ENCODE results near the gene VDR.

VDR gene

DNA sequence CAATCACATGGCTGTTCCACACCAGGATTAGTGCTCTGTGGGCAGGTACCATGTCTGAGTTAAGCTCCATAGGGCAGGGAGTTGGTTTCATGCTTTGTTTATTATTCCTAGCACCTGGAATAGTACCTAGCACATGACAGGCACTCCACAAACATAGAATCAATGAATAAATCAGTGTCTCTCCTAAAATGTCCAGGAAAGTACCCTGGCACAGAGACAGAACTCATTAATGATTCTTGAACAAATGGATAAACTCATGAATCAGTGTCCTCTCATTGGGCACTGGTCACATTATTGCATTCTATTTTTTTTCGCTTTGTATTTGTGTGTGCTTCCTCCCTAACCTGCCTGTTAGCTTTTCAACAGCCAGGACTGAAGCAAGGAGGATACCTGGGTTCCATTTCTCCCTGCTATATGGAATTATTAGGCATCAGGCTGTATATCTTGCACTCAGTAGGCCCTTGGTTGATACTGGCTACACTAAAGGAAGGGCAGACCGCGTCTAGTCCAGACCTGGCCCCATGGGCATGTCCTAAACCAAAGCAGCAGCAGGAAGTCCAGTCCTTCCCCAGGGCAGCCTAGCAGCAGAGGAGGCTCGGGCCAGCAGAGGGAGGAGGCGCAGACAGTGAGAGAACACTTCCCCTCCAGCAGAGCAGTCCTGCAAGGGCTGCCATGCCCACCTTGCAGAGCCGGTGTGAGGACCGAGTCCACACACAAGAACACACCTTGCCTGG, 103.5 kb downstream of the VDR start:
- H3K4me1 ChIP-seq = peaks cover 73 to 80% (median 77%) of the 10 kb centered on the region in 10 experiments
- peak overlapping the region in 7 of 11 experiments; percentile 62 to 80 (median 74); a peak in 11 of 22 replicates for H3K27ac ChIP-seq
- peak overlapping the region; percentile 90 to 100 (median 99) for H3K4me2 ChIP-seq

DNA sequence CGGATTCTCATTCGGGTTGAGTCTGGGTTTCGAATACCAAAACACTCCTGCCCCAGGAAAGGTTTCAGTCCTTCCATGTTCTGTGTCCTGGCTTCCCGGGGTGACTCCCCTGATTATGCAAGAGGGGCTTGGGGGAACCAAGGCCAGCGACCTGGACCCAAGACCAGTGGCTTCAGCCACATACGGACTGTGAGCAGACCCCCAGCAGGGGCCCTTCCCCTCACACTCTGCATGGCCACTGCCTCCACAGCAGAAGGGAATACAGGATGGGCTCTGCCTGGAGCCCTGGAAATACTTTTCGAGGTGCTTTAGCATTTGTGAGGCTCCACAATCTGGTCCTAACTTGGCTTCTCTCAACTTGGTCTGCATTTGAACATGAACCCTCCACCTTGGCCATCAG, 104.2 kb downstream of the VDR start:
- TF ChIP-seq Cebpa-rat (IDR thresholded peaks at IDR 0.05) = no peak
- H3K36me3 ChIP-seq = peaks cover 37 to 93% (median 71%) of the 10 kb centered on the region in 11 experiments
- H3K4me1 ChIP-seq = peaks cover 66 to 73% (median 70%) of the 10 kb centered on the region in 10 experiments
- H3K9ac ChIP-seq = peak overlapping the region in 5 of 11 experiments; percentile 16 to 52 (median 28); a peak in 5 of 22 replicates
- H3K27me3 ChIP-seq = no peaks in the 10 kb centered on the region
- no peaks in the 10 kb centered on the region for H3K9me3 ChIP-seq (replicated peaks in 1 of 11)
- no peak overlapping the region for H3K4me3 ChIP-seq
- H4K20me1 ChIP-seq = peaks cover 12 to 100% (median 85%) of the 10 kb centered on the region in 11 experiments; a peak in 20 of 22 replicates
- H3K4me2 ChIP-seq = peak overlapping the region; percentile 90 to 100 (median 99)
- peak overlapping the region in 3 of 11 experiments; percentile 1 to 80 (median 5); a peak in 3 of 22 replicates for H3K27ac ChIP-seq

More for the DNA sequence above, 103.5 kb downstream of the VDR start:
- TF ChIP-seq Cebpa-rat (IDR thresholded peaks at IDR 0.05) = no peak
- H3K9ac ChIP-seq = peak overlapping the region in 7 of 11 experiments; percentile 12 to 74 (median 72); a peak in 10 of 22 replicates
- H3K4me3 ChIP-seq = peak overlapping the region in 1 of 10 experiments; percentile 41; a peak in 1 of 20 replicates
- H3K36me3 ChIP-seq = peaks cover 30 to 92% (median 66%) of the 10 kb centered on the region in 11 experiments
- no peaks in the 10 kb centered on the region for H3K9me3 ChIP-seq (replicated peaks in 1 of 11)
- H4K20me1 ChIP-seq = peaks cover 12 to 100% (median 91%) of the 10 kb centered on the region in 11 experiments; a peak in 20 of 22 replicates
- no peaks in the 10 kb centered on the region for H3K27me3 ChIP-seq

GRCh38 chr12:47799357-47799955, 105.3 kb downstream of the VDR start:
- peak overlapping the region in 3 of 11 experiments; percentile 5 to 80 (median 33); a peak in 4 of 22 replicates for H3K27ac ChIP-seq
- no peak for TF ChIP-seq Cebpa-rat (IDR thresholded peaks at IDR 0.05)
- H3K27me3 ChIP-seq = no peaks in the 10 kb centered on the region
- H3K4me1 ChIP-seq = peaks cover 54 to 62% (median 58%) of the 10 kb centered on the region in 10 experiments
- peaks cover 12 to 100% (median 78%) of the 10 kb centered on the region in 11 experiments; a peak in 20 of 22 replicates for H4K20me1 ChIP-seq
- H3K4me2 ChIP-seq = peak overlapping the region; percentile 90 to 100 (median 99)
- H3K4me3 ChIP-seq = no peak overlapping the region
- H3K9ac ChIP-seq = peak overlapping the region in 9 of 11 experiments; percentile 8 to 52 (median 24); a peak in 10 of 22 replicates
- H3K36me3 ChIP-seq = peaks cover 48 to 93% (median 72%) of the 10 kb centered on the region in 11 experiments
- no peaks in the 10 kb centered on the region for H3K9me3 ChIP-seq (replicated peaks in 1 of 11)

DNA sequence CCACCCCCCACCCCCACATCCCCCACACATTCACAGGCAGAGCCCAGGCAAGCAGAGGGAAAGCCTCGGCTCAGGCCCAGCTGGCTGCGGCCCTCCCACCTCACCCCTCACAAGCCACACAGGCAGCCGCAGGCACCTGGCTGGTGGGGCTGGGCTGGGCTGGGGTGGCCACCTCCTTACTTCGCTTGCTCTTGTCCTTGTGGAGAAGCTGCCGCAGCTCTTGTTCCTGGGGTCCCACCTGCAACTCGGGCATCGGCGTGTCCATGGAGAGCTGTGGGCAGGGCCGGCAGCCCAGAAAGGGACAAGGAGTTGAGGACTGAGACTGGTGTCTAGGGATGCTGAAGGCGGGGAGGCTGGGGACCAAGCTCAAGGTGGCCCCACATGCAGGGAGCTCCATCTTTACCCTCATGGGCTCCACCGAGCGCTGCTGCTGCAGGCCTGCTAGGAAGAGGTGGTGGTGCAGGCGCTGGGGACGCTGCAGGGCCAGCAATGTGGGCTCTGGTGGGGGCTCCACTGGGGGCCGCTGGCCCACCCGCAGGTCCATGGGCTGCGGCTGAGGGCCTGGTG, 106.3 kb downstream of the VDR start:
- Histone ChIP-seq H3K9me3 (replicated peaks in 1 of 11) (no peaks in the 10 kb centered on the region), H3K27me3 (no peaks in the 10 kb centered on the region), H3K4me1 (peaks cover 45 to 52% (median 48%) of the 10 kb centered on the region in 10 experiments), H3K4me3 (no peak overlapping the region), H3K4me2 (no peak overlapping the region), H3K9ac (peak overlapping the region in 2 of 11 experiments; percentile 27 to 50; a peak in 1 of 22 replicates), H4K20me1 (peaks cover 12 to 100% (median 70%) of the 10 kb centered on the region in 11 experiments; a peak in 20 of 22 replicates), H3K36me3 (peaks cover 57 to 93% (median 74%) of the 10 kb centered on the region in 11 experiments), H3K27ac (no peak overlapping the region)
- no peak for TF ChIP-seq Cebpa-rat (IDR thresholded peaks at IDR 0.05)

DNA sequence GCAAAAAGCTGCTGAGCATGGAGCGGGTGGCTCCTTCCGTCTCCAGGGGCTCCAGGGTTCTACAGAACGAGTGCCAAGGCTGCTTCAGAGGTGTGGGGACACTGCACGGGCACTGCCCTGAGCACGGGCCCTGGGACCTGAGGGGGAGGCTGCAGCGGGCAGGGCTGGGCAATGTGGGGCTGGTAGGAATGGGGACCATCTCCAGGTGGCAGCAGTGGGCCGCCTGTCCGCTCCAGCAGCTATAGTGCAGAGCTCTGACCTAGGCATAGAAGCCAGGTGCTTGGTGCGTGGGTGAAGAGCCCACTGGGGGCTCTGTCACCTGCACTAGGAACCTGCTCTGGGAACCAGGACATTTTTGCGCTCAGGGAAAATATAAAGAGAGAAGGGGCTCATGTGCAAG, 107.4 kb downstream of the VDR start:
- Histone ChIP-seq H3K4me1 (peaks cover 34 to 42% (median 38%) of the 10 kb centered on the region in 10 experiments), H3K27me3 (no peaks in the 10 kb centered on the region), H3K36me3 (peaks cover 68 to 95% (median 82%) of the 10 kb centered on the region in 11 experiments), H4K20me1 (peaks cover 12 to 100% (median 59%) of the 10 kb centered on the region in 11 experiments; a peak in 20 of 22 replicates), H3K27ac (no peak overlapping the region), H3K9ac (no peak overlapping the region), H3K4me3 (no peak overlapping the region), H3K4me2 (no peak overlapping the region), H3K9me3 (replicated peaks in 1 of 11) (no peaks in the 10 kb centered on the region)
- no peak for TF ChIP-seq Cebpa-rat (IDR thresholded peaks at IDR 0.05)

- Histone ChIP-seq H3K4me3 (no peak overlapping the region), H3K36me3 (peaks cover 78 to 98% (median 91%) of the 10 kb centered on the region in 11 experiments), H3K9ac (no peak overlapping the region), H3K27ac (no peak overlapping the region), H3K27me3 (no peaks in the 10 kb centered on the region), H3K9me3 (replicated peaks in 1 of 11) (no peaks in the 10 kb centered on the region), H3K4me1 (peaks cover 19 to 26% (median 23%) of the 10 kb centered on the region in 10 experiments), H3K4me2 (no peak overlapping the region), H4K20me1 (peaks cover 12 to 100% (median 47%) of the 10 kb centered on the region in 11 experiments; a peak in 20 of 22 replicates)
- no peak for TF ChIP-seq Cebpa-rat (IDR thresholded peaks at IDR 0.05)
Observed at GRCh38 chr12:47795814-47796411, 108.9 kb downstream of the VDR start.

- H3K9me3 ChIP-seq (replicated peaks in 1 of 11) = no peaks in the 10 kb centered on the region
- no peak overlapping the region for H3K27ac ChIP-seq
- no peak overlapping the region for H3K4me3 ChIP-seq
- H3K36me3 ChIP-seq = peaks cover 84 to 98% (median 92%) of the 10 kb centered on the region in 11 experiments
- TF ChIP-seq Cebpa-rat (IDR thresholded peaks at IDR 0.05) = no peak
- H4K20me1 ChIP-seq = peaks cover 12 to 100% (median 43%) of the 10 kb centered on the region in 11 experiments; a peak in 20 of 22 replicates
- no peak overlapping the region for H3K4me2 ChIP-seq
- H3K27me3 ChIP-seq = no peaks in the 10 kb centered on the region
- H3K4me1 ChIP-seq = peaks cover 13 to 20% (median 16%) of the 10 kb centered on the region in 10 experiments
- no peak overlapping the region for H3K9ac ChIP-seq
Observed at GRCh38 chr12:47795121-47795813, 109.5 kb downstream of the VDR start.

GRCh38 chr12:47794679-47795078, 110.1 kb downstream of the VDR start:
- Histone ChIP-seq H3K36me3 (peaks cover 90 to 100% (median 96%) of the 10 kb centered on the region in 11 experiments), H3K27me3 (no peaks in the 10 kb centered on the region), H4K20me1 (peaks cover 12 to 100% (median 39%) of the 10 kb centered on the region in 11 experiments; a peak in 20 of 22 replicates), H3K4me3 (no peak overlapping the region), H3K4me1 (peaks cover 7 to 14% (median 10%) of the 10 kb centered on the region in 10 experiments), H3K27ac (no peak overlapping the region), H3K9ac (no peak overlapping the region; a peak in 2 of 22 replicates), H3K4me2 (no peak overlapping the region), H3K9me3 (replicated peaks in 1 of 11) (no peaks in the 10 kb centered on the region)
- no peak for TF ChIP-seq Cebpa-rat (IDR thresholded peaks at IDR 0.05)
